Neural cell (in vitro differentiated cells): ENCODE measurements around the gene PIM3. TPM values are rescaled to one million over a fixed set of nuclear protein-coding genes. Genes with fewer than 3 reads are reported as not detected.

Experiments used
- H2AFZ ChIP-seq: fragments of 200-600, 300-800 bp; sonication (generic), shearing (Covaris generic); 2 replicates; pipeline ENCODE4 v1.6.0; 2014; ENCODE audit warnings: low read depth, mild to moderate bottlenecking, antibody characterized with exemption, low read length, moderate library complexity
- H3F3A ChIP-seq: fragments of 200-600 bp; shearing (Covaris generic); 2 replicates; pipeline ENCODE4 v1.6.1; 2016; ENCODE audit warnings: mild to moderate bottlenecking, moderate library complexity, mixed read lengths, antibody characterized with exemption, low read length; ENCODE audit not compliant: insufficient read depth, poor library complexity, severe bottlenecking
- H3K27ac ChIP-seq: fragments of 200-600, 300-800 bp; sonication (generic), shearing (Covaris generic); 2 replicates; pipeline ENCODE4 v1.5.1; 2014; ENCODE audit warnings: mild to moderate bottlenecking, low read length, moderate library complexity
- H3K27me3 ChIP-seq: fragments of 300-800, 200-600 bp; sonication (generic), shearing (Covaris generic); 2 replicates; pipeline ENCODE4 v1.6.0; 2014; ENCODE audit warnings: mild to moderate bottlenecking, low read depth, low read length, moderate library complexity; ENCODE audit not compliant: insufficient read depth
- H3K36me3 ChIP-seq: fragments of 300-800, 200-600 bp; sonication (generic), shearing (Covaris generic); 2 replicates; pipeline ENCODE4 v1.5.1; 2014; ENCODE audit warnings: mild to moderate bottlenecking, antibody characterized with exemption, low read length, moderate library complexity; ENCODE audit not compliant: insufficient read depth
- H3K4me2 ChIP-seq: fragments of 300-800, 200-600 bp; sonication (generic), shearing (Covaris generic); 2 replicates; pipeline ENCODE4 v1.6.0; 2014; ENCODE audit warnings: mild to moderate bottlenecking, low read length
- H3K4me3 ChIP-seq: fragments of 300-800, 200-600 bp; sonication (generic), shearing (Covaris generic); 2 replicates; pipeline ENCODE4 v1.5.1; 2014; ENCODE audit warnings: mild to moderate bottlenecking, low read length, moderate library complexity
- H3K79me2 ChIP-seq: fragments of 200-600 bp; shearing (Covaris generic); replicated peaks from 2 replicates; pipeline ENCODE4 v1.6.0; 2014; ENCODE audit warnings: mild to moderate bottlenecking, low read length, moderate library complexity; ENCODE audit not compliant: insufficient read depth
- H3K9ac ChIP-seq: fragments of 300-800, 200-600 bp; sonication (generic), shearing (Covaris generic); 2 replicates; pipeline ENCODE4 v1.6.1; 2016; ENCODE audit warnings: mild to moderate bottlenecking, low read length, mixed read lengths
- H3K9me2 ChIP-seq: fragments of 200-600 bp; shearing (Covaris generic); 2 replicates; pipeline ENCODE4 v1.6.1; 2016; ENCODE audit warnings: mild to moderate bottlenecking, low read length, mixed read lengths; ENCODE audit not compliant: insufficient read depth
- H3K9me3 ChIP-seq: fragments of 200-600, 300-800 bp; sonication (generic), shearing (Covaris generic); 2 replicates; pipeline ENCODE4 v1.6.1; 2016; ENCODE audit warnings: mild to moderate bottlenecking, mixed run types, low read length, moderate library complexity, mixed read lengths
- H4K20me1 ChIP-seq: fragments of 200-600 bp; shearing (Covaris generic); 2 replicates; pipeline ENCODE4 v1.6.1; 2016; ENCODE audit warnings: mild to moderate bottlenecking, mixed run types; ENCODE audit not compliant: insufficient read depth
- CTCF ChIP-seq: fragments of 450-650 bp; IDR thresholded peaks from 2 replicates; pipeline ENCODE4 v1.5.1; 2014; ENCODE audit warnings: antibody characterized with exemption, mild to moderate bottlenecking, moderate library complexity; ENCODE audit not compliant: poor library complexity, severe bottlenecking
- EP300 ChIP-seq: fragments of 450-650 bp; conservative IDR thresholded peaks from 2 replicates; pipeline ENCODE4 v1.6.1; 2014; ENCODE audit warnings: antibody characterized with exemption, mild to moderate bottlenecking, moderate library complexity; ENCODE audit not compliant: poor library complexity, severe bottlenecking
- EZH2 ChIP-seq: fragments of 200-600, 300-800 bp; shearing (Covaris generic), sonication (generic); IDR thresholded peaks from 2 replicates; pipeline ENCODE4 v1.6.1; 2014; ENCODE audit warnings: antibody characterized with exemption, low read length, borderline replicate concordance, mild to moderate bottlenecking; ENCODE audit not compliant: insufficient read depth, poor library complexity, severe bottlenecking
- MXI1 ChIP-seq: fragments of 450-650 bp; conservative IDR thresholded peaks from 2 replicates; pipeline ENCODE4 v1.6.1; 2014; ENCODE audit warnings: antibody characterized with exemption, mild to moderate bottlenecking; ENCODE audit not compliant: poor library complexity, severe bottlenecking
- POLR2AphosphoS5 ChIP-seq: IDR thresholded peaks from 2 replicates; pipeline ENCODE4 v1.6.1; 2012
- RAD21 ChIP-seq: fragments of 450-650 bp; conservative IDR thresholded peaks from 2 replicates; pipeline ENCODE4 v1.6.1; 2014; ENCODE audit warnings: antibody characterized with exemption, mild to moderate bottlenecking, moderate library complexity
- REST ChIP-seq: IDR thresholded peaks from 2 replicates; pipeline ENCODE4 v1.6.1; 2012; ENCODE audit warnings: borderline replicate concordance
- SMC3 ChIP-seq: fragments of 450-650 bp; conservative IDR thresholded peaks from 2 replicates; pipeline ENCODE4 v1.6.1; 2014; ENCODE audit warnings: antibody characterized with exemption, mild to moderate bottlenecking, moderate library complexity; ENCODE audit not compliant: poor library complexity
- TAF1 ChIP-seq: IDR thresholded peaks from 2 replicates; pipeline ENCODE4 v1.6.1; 2012; ENCODE audit warnings: low read depth
- polyA plus RNA-seq: library from polyadenylated mRNA; depleted of rRNA; stranded (reverse); fragments of >200 nt; gene quantifications from 2 replicates; pipeline ENCODE4 v1.2.3, GENCODE V29; 2014

The PIM3 gene
- polyA plus RNA-seq, 1 donor from 2014 or later = 28.7 TPM

GRCh38 chr22:49914256-49914655 is 46.3 kb upstream of the PIM3 start:
- Histone ChIP-seq H3K9ac (no peak overlapping the region), H3K27ac (no peak overlapping the region), H3K4me3 (no peak overlapping the region), H3K9me2 (no peaks in the 10 kb centered on the region), H4K20me1 (no peaks in the 10 kb centered on the region), H3K4me2 (no peak overlapping the region), H3K9me3 (no peaks in the 10 kb centered on the region), H3K79me2 (peaks cover 10% of the 10 kb centered on the region), H3F3A (no peaks in the 10 kb centered on the region), H2AFZ (no peak overlapping the region), H3K27me3 (no peaks in the 10 kb centered on the region), H3K36me3 (no peaks in the 10 kb centered on the region)
- TF ChIP-seq EP300 = no peak
- TF ChIP-seq EZH2 = no peak
- no peak for TF ChIP-seq MXI1
- TF ChIP-seq POLR2AphosphoS5 = no peak
- no peak for TF ChIP-seq RAD21
- no peak for TF ChIP-seq REST
- TF ChIP-seq SMC3 = no peak
- no peak for TF ChIP-seq TAF1
- no peak for TF ChIP-seq CTCF

GRCh38 chr22:49915610-49916009 is 45.0 kb upstream of the PIM3 start:
- Histone ChIP-seq H2AFZ (no peak overlapping the region), H3K4me2 (no peak overlapping the region), H3K9ac (no peak overlapping the region), H3K36me3 (no peaks in the 10 kb centered on the region), H3K9me3 (no peaks in the 10 kb centered on the region), H3K9me2 (no peaks in the 10 kb centered on the region), H4K20me1 (peaks cover 2% of the 10 kb centered on the region), H3F3A (no peaks in the 10 kb centered on the region), H3K4me3 (no peak overlapping the region), H3K79me2 (peaks cover 10% of the 10 kb centered on the region), H3K27me3 (no peaks in the 10 kb centered on the region), H3K27ac (no peak overlapping the region)
- TF ChIP-seq REST = no peak
- TF ChIP-seq EZH2 = no peak
- no peak for TF ChIP-seq TAF1
- no peak for TF ChIP-seq SMC3
- no peak for TF ChIP-seq MXI1
- no peak for TF ChIP-seq RAD21
- no peak for TF ChIP-seq EP300
